GM23338 (cell line): ENCODE results near the gene ENOSF1. TPM values are rescaled to one million over a fixed set of nuclear protein-coding genes. Genes with fewer than 3 reads are reported as not detected.

Source experiments
- ATAC-seq: fragments of 200-7000 bp; cut with Tn5 transposase; 3 replicates; pipeline ENCODE4 v1.9.1; 2020
- DNase-seq: peaks from one replicate; pipeline ENCODE4 v3.0.0-alpha.2; 2015; ENCODE audit warnings: low spot score
- H2AFZ ChIP-seq: fragments of 200-600 bp; sonication (generic); 2 replicates; pipeline ENCODE4 v1.8.0; 2016; ENCODE audit warnings: antibody characterized with exemption, mild to moderate bottlenecking, moderate library complexity
- H3F3A ChIP-seq: fragments of 200-600 bp; sonication (generic); replicated peaks from 2 replicates; pipeline ENCODE4 v1.8.0; 2017; ENCODE audit warnings: antibody characterized with exemption, mixed run types, low read depth
- H3K27ac ChIP-seq: fragments of 200-600 bp; sonication (generic); 2 replicates; pipeline ENCODE4 v1.6.1; 2016; ENCODE audit warnings: low read depth
- H3K27me3 ChIP-seq: fragments of 200-600 bp; sonication (generic); 2 replicates; pipeline ENCODE4 v1.8.0; 2016; ENCODE audit warnings: mild to moderate bottlenecking, mixed run types, moderate library complexity; ENCODE audit not compliant: insufficient read depth
- H3K36me3 ChIP-seq: fragments of 200-600 bp; sonication (generic); 2 replicates; pipeline ENCODE4 v1.8.0; 2016; ENCODE audit warnings: mild to moderate bottlenecking; ENCODE audit not compliant: insufficient read depth
- H3K4me1 ChIP-seq: fragments of 200-600 bp; sonication (generic); 2 replicates; pipeline ENCODE4 v1.8.0; 2016; ENCODE audit warnings: mild to moderate bottlenecking, moderate library complexity; ENCODE audit not compliant: insufficient read depth
- H3K4me2 ChIP-seq: fragments of 200-600 bp; sonication (generic); 2 replicates; pipeline ENCODE4 v1.7.1; 2017; ENCODE audit warnings: mixed run types
- H3K4me3 ChIP-seq: fragments of 200-600 bp; sonication (generic); 2 replicates; pipeline ENCODE4 v1.6.1; 2016; ENCODE audit warnings: mixed run types
- H3K79me2 ChIP-seq: fragments of 200-600 bp; sonication (generic); replicated peaks from 2 replicates; pipeline ENCODE4 v1.8.0; 2017; ENCODE audit warnings: mild to moderate bottlenecking; ENCODE audit not compliant: insufficient read depth
- H3K9me2 ChIP-seq: fragments of 200-600 bp; sonication (generic); 2 replicates; pipeline ENCODE4 v1.8.0; 2017; ENCODE audit not compliant: insufficient read depth
- H4K20me1 ChIP-seq: fragments of 200-600 bp; sonication (generic); replicated peaks from 2 replicates; pipeline ENCODE4 v1.8.0; 2017; ENCODE audit warnings: mild to moderate bottlenecking; ENCODE audit not compliant: insufficient read depth
- H3K27ac Mint-ChIP-seq: 2 replicates; pipeline ENCODE4 v1.8.0; 2020; ENCODE audit warnings: inconsistent platforms, mild to moderate bottlenecking, moderate library complexity, mixed read lengths
- H3K27me3 Mint-ChIP-seq: 3 replicates; pipeline ENCODE4 v1.8.0; 2022; ENCODE audit warnings: low read depth, mild to moderate bottlenecking, moderate library complexity, mixed read lengths, inconsistent platforms; ENCODE audit not compliant: insufficient read depth, poor library complexity
- H3K36me3 Mint-ChIP-seq: 3 replicates; pipeline ENCODE4 v1.8.0; 2021; ENCODE audit warnings: low read depth, mild to moderate bottlenecking, inconsistent platforms, moderate library complexity, mixed read lengths
- H3K4me1 Mint-ChIP-seq: 3 replicates; pipeline ENCODE4 v1.8.0; 2020; ENCODE audit warnings: mild to moderate bottlenecking, inconsistent platforms, mixed read lengths
- H3K4me3 Mint-ChIP-seq: 3 replicates; pipeline ENCODE4 v1.8.0; 2021; ENCODE audit warnings: moderate library complexity, mild to moderate bottlenecking, inconsistent platforms, mixed read lengths
- H3K9me3 Mint-ChIP-seq: 3 replicates; pipeline ENCODE4 v1.8.0; 2020; ENCODE audit warnings: moderate library complexity, mild to moderate bottlenecking, inconsistent platforms, mixed read lengths
- CREB1 ChIP-seq: fragments of 250-450 bp; sonication (Bioruptor Pico); IDR thresholded peaks from 2 replicates; pipeline ENCODE4 v1.5.0; 2020; ENCODE audit warnings: low read depth, mild to moderate bottlenecking, moderate library complexity
- CTCF ChIP-seq, 2 experiments: fragments of 200-600 bp in 1 of 2; sonication (generic) in 1 of 2; conservative IDR thresholded peaks; 2 replicates each; pipeline versions ENCODE4 v1.5.1 to v1.6.1; 2016 to 2017; ENCODE audit warnings: antibody characterized with exemption in 2 of 2, low read depth in 2 of 2, mild to moderate bottlenecking in 2 of 2, moderate library complexity in 1 of 2
- JUNB ChIP-seq: IDR thresholded peaks from one replicate; pipeline ENCODE4 v1.6.1; 2016; ENCODE audit warnings: antibody characterized with exemption; ENCODE audit not compliant: unreplicated experiment
- NANOG ChIP-seq: IDR thresholded peaks from 2 replicates; pipeline ENCODE4 v1.6.1; 2016; ENCODE audit warnings: antibody characterized with exemption, borderline replicate concordance
- POLR2AphosphoS5 ChIP-seq: IDR thresholded peaks from 2 replicates; pipeline ENCODE4 v1.6.1; 2016; ENCODE audit warnings: antibody characterized with exemption, low read depth
- REST ChIP-seq: IDR thresholded peaks from one replicate; pipeline ENCODE4 v1.6.1; 2018; ENCODE audit warnings: antibody characterized with exemption; ENCODE audit not compliant: unreplicated experiment
- ZNF331 ChIP-seq: fragments of 250-450 bp; sonication (Bioruptor Pico); IDR thresholded peaks from 2 replicates; pipeline ENCODE4 v1.5.0; 2020; ENCODE audit warnings: low read depth, mild to moderate bottlenecking, moderate library complexity
- polyA plus RNA-seq: library from polyadenylated mRNA; unstranded; fragments of >200 nt; fragmentation: Nextera tagmentation; extraction: Ambion mirVana; gene quantifications from 2 replicates; pipeline ENCODE4 v1.2.1, GENCODE V29; 2016
- total RNA-seq: library from RNA; depleted of rRNA; stranded (reverse); fragments of >200 nt; shearing (Covaris generic); gene quantifications from 2 replicates; pipeline ENCODE4 v1.2.3, GENCODE V29; 2014
- TF ChIP-seq, protein P1 (sequence below): IDR thresholded peaks from 2 replicates; pipeline ENCODE4 v1.6.1; 2016; ENCODE audit warnings: antibody characterized with exemption

Gene ENOSF1
- total and polyA plus RNA-seq, 2 experiments from 2014 or later, result 30.1 to 36.4 TPM

GRCh38 chr18:677951-678381 lies 34.5 kb downstream of the ENOSF1 start (continued):
- no peak for TF ChIP-seq REST
- TF ChIP-seq, protein P1, sequence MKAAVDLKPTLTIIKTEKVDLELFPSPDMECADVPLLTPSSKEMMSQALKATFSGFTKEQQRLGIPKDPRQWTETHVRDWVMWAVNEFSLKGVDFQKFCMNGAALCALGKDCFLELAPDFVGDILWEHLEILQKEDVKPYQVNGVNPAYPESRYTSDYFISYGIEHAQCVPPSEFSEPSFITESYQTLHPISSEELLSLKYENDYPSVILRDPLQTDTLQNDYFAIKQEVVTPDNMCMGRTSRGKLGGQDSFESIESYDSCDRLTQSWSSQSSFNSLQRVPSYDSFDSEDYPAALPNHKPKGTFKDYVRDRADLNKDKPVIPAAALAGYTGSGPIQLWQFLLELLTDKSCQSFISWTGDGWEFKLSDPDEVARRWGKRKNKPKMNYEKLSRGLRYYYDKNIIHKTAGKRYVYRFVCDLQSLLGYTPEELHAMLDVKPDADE, result no peak
- no peak for TF ChIP-seq POLR2AphosphoS5
- TF ChIP-seq CREB1, result no peak
- TF ChIP-seq NANOG, result no peak

- DNase-seq (no peak), ATAC-seq (no peak)
- no peak for TF ChIP-seq JUNB
- TF ChIP-seq CTCF (conservative IDR thresholded peaks at IDR 0.05; ENCODE audit: low read depth in 2 of 2), result no peak
- no peak for TF ChIP-seq REST
- TF ChIP-seq ZNF331 (CRISPR knock-in tag), result no peak
- H3K9me2 ChIP-seq, result no peaks in the 10 kb centered on the region
- H2AFZ ChIP-seq, result no peak overlapping the region
- H3F3A ChIP-seq, result no peaks in the 10 kb centered on the region; the same call in 1 of the 2 replicates
- H3K4me2 ChIP-seq, result no peak overlapping the region
- H3K4me3 Mint-ChIP-seq, result no peak overlapping the region
- H3K27ac Mint-ChIP-seq, result no peak overlapping the region
- H3K9me3 Mint-ChIP-seq, result no peaks in the 10 kb centered on the region
- H3K27ac ChIP-seq, result 0 out of 2 replicates have a peak overlapping the region, but pooled peaks have one; percentile 19
- no peaks in the 10 kb centered on the region for H3K79me2 ChIP-seq
- H3K4me1 Mint-ChIP-seq, result peaks cover 7% of the 10 kb centered on the region; the same call in 2 of the 3 replicates
- H3K27me3 Mint-ChIP-seq, result peaks cover 21% of the 10 kb centered on the region
- H3K36me3 Mint-ChIP-seq, result peaks cover 83% of the 10 kb centered on the region
- no peaks in the 10 kb centered on the region for H3K4me1 ChIP-seq
- H3K4me3 ChIP-seq, result no peak overlapping the region
- H4K20me1 ChIP-seq, result no peaks in the 10 kb centered on the region; the same call in 1 of the 2 replicates
- no peaks in the 10 kb centered on the region for H3K27me3 ChIP-seq
- H3K36me3 ChIP-seq, result peaks cover 36% of the 10 kb centered on the region
These were observed 35.3 kb downstream of the ENOSF1 start for GRCh38 chr18:677145-677544.
